Right forelimb (tissue), 1 donor: ENCODE data around the gene ABCC1.
A peak's percentile ranks its signal among the peaks of the same experiment; 100 is the strongest.
"Not testable (repeated sequence)": the region's sequence is repeated elsewhere in the genome, so short reads cannot be mapped to it uniquely, and the experiment has no call there.

Experiments
- DNase-seq: peaks from one replicate; pipeline ENCODE4 v3.0.0-alpha.2; 2018

ABCC1 gene

DNA sequence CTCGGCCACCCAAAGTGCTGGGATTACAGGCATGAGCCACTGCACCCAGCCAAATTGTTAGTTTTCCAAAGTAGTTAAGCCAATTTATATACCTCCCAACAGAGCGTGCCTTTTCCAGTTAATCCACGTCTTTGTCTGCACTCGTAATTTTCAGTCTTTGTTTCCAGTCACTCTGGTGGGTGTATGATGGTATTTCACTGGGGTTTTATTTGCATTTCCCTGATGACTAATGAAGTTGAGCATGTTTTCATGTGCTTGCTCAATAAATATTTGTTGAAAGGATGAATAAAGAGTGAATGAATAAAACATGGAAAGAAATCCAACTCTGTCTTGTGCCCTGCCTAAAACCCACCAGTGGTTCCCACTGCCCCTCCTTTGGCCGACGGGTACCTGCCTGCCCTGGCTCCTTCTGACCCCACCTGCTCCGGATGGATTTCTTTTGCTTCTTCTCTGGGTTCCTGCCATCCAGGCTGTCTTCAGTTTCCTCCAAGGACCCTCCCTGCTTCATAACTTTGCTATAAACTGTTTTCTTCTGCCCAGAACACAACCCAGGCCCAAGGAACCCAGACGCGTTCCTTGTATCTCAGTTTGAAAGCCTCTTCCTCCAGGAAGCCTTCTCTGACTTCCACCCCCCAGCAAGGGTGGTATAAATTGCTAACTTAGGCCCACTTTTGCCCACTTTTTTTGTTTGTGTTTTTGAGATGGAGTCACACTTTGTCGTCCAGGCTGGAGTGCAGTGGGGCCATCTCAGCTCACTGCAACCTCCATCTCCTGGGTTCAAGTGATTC, 3.0 kb upstream of the ABCC1 start:
- DNase-seq, result no peak

DNA sequence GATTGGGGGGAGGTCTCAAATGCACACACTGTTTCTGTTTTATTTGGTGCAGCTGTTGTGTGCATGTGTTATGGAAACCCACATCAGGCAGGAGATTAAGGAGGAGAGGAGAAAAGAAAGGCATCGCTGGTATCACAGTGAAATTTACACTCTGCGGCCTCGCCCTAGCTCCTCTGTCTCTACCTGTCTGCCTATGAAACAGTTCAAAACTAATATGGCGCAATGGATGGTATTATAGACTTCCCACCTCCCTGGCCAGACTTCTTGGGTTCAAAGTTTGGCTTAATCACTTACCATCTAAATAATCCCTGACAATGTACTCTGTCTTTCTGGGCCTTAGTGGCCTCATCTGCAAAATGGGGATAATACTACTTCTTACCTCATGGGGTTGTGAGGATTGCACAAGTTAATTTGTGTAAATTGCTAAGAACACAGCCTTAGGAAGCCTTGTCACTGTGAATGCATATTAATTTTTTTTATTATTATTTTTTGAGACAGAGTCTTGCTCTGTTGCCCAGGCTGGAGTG, 1.4 kb upstream of the ABCC1 start:
- DNase-seq, result no peak

DNA sequence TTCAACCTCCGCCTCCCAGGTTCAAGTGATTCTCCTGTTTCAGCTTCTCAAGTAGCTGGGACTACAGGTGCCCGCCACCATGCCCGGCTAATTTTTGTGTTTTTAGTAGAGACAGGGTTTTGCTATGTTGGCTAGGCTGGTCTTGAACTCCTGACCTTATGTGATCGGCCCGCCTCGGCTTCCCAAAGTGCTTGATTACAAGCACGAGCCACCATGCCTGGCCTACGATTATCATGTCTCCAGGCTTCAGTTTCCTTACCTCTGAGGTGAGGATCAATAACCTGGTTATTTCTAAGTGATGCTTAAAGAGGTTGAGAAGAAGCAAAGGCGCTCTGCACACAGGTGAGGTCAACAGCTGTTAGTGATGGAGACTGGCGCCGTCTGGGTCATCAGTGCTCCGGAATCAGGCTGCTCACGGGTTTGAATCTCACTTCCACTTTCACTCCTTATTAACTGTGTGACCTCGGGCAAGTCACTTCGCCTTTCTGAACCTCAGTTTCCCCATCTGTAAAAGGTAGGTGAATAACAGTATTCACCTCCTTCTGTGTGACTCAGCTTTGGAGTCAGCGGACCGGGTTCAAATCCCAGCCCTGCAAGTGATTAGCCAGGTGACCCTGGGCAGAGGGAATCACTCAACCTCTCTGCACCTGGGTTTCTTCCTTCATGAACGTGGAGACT, 745 bp upstream of the ABCC1 start:
- no peak for DNase-seq

DNA sequence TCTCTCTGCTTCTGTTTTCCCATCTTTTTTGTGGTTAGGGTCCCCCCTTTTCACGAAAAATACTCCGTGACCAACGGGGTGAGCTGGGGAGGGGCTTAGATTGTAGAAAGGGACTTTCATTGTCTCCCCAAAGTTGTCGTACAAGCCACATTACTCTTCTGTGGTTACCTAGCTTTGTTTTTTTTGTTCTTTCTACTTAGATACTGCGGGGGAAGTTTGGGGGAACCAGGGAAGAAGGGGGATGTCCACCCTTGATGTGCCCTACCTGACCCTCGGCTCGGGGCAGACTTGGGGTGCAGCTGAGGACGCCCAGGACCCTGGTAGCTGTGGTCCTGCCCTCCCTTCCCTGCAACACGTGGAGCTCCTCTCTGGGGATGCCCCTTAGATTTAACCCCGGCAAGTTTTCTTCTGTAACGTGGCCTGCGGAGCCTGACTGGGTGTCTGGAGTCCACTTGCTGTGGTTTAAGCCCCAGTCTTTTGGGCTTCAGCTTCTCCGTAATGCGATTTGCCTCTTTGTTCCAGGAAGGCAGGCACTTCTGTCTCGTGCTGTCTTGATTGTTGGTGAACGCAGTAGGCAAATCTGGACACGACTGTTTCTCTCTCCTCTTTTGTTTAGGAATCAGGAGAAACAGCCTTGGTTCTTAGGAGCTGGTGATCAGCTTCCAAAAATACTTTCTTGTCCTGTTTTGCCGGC, 892 bp downstream of the ABCC1 start:
- DNase-seq, result peak; percentile 52

DNA sequence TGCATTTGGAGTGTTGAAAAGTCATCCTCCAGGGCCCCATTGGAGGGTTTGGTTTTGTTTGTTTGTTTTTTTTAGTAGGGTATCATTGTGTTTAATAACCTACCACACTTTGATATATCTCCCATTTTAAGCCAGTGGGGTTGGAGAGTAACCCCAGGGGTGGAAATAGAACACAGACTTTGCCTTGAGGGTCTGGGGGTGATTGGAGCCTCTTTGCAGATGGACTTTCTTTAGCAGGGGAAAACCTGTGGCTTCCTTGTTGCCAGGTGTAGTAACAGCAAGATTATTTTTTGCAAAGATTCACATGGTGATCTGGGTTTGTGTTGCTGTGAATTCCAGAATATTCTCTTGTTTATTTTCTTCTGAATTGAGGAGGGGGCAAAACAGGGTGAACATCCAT, 1.5 kb downstream of the ABCC1 start:
- DNase-seq, result no peak

DNA sequence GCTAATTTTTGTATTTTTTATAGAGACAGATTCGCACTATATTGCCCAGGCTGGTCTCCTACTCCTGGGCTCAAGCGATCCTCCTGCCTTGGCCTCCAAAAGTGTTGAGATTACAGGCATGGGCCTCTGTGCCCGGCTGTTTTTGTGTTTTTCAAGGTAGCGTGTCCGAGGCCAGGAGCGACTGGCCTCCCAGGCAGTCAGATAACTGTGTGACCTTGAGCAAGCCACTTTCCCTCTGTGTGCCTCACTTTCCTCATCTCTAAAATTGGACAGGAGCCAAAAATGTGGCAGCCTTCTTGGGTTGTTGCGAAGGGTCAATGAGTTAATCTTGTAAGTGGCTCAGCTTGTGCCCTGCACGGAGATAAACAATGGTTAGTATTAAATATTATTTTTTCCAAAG, 2.4 kb downstream of the ABCC1 start:
- no peak for DNase-seq

DNA sequence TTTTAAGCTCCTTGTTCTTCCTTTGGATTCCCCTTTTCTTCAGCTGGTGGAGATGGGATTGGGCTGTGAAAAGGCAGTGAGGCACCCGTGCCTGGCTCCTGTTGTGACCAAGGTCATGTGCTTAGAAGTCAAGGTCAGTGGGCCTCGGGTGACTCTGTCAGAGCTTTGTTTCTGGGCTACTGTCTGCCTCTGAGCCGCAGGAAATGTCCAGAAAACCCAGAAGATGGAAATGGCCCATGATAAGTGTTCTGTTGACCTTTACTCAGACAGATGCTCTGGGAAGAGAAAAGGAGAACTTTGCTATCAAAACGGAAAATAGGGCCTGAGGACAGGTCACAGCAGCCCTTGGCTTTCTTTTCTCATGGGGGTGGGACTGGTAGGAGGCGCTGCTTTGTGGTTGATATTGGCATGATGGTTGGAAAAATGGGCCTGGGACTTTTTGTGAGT, 2.9 kb downstream of the ABCC1 start:
- DNase-seq, result no peak

DNA sequence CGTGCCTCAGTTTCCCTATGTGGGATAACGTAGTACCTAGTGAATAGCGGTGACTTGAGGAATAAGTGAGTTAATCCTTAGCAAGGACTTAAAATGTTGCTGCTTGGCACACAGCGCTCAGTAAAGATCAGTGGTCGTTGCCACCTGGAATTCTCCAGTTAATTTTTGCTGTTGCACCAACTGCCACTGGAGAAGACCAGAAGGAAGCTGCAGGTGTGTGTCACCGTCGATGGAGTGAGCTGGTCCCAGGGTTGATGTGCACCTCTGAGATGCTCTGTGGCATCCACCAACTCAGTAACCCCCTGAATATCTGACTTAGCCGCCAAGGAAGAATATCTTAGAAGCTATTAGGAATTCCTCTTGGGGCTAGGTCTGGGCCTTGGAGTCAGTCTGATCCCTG, 4.1 kb downstream of the ABCC1 start:
- DNase-seq, result no peak

DNA sequence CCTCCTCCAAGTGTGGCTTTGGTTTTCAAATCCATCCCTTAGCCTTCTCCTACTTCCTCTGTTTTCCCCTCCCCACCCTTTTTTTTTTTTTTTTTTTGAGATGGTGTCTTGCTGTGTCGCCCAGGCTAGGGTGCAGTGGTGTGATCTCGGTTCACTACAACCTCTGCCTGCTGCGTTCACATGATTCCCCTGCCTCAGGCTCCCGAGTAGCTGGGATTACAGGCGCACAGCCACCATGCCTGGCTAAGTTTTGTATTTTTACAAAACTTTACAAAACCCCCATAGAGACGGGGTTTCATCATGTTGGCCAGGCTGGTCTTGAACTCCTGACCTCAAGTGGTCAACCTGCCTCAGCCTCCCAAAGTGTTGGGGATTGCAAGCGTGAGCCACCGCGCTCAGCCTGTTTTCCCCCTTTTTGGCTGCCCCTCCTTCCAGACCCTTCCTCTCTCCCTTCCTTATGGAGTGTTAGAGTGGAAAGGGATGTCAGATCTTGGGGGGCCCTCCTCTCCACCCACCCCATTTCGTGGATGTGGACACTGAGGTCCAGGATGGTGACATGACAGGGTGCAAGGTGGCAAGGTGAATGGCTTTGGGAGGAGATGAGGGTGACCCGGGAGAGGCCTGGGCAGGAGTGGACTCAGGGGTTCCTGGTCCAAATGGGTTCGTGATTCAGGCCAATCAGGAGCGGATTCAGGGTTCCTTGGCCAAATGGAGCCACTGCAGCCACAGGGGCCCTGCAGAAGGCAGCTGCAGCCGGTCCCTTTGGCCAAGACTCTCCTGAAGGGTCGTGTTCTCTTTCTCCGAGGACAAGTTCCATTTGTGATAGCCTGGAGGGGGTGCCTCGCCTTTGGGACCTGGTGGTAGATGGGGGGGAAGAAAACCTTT, 4.8 kb downstream of the ABCC1 start:
- no peak for DNase-seq

DNA sequence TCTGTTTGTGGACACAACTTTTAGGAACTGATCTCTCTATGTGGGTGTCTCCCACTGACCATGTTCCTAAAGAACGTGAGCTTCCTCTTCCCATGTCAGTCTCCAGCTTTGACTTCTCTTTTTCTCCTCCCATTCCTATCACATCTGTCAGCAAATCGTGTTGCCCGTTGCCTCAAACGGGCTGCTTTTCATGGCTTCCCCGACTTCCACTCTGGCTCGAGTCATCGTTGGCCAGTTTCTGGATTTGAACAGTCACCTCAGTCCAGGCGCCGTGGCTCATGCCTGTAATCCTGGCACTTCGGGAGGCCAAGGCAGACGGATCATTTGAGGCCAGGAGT, 5.4 kb downstream of the ABCC1 start:
- DNase-seq, result no peak

DNA sequence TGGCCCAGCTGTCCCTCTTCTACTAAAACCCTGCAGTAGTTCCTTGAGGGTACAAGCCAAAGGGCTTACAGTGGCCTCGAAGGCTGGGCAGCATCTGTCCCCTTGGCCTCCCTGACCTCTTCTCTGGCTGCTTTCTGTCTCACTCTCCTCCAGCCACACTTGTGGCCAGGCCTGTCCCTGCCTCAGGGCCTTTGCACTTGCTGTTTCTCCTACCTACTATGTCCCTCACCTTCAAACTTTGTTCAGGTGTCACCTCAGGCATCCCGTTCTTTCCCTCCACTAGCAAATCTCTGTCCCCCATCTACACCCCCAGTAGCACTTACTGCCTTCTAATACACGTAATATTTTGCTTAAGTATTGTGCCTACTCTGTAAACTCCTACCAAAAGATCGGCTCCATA, 6.0 kb downstream of the ABCC1 start:
- DNase-seq, result no peak

DNA sequence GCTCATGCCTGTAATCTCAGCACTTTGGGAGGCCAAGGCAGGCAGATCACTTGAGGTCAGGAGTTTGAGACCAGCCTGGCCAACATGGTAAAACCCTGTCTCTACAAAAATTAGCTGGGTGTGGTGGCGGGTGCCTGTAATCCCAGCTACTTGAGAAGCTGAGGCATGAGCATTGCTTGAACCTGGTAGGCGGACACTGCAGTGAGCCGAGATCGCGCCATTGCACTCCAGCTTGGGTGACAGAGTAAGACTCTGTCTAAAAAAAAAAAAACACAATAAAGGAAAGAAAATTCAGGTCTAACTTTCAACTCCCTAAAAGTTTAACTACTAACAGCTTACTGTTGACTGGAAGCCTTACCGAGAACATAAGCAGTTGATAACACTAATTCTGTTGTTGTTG, 6.7 kb downstream of the ABCC1 start:
- not testable (repeated sequence) for DNase-seq

DNA sequence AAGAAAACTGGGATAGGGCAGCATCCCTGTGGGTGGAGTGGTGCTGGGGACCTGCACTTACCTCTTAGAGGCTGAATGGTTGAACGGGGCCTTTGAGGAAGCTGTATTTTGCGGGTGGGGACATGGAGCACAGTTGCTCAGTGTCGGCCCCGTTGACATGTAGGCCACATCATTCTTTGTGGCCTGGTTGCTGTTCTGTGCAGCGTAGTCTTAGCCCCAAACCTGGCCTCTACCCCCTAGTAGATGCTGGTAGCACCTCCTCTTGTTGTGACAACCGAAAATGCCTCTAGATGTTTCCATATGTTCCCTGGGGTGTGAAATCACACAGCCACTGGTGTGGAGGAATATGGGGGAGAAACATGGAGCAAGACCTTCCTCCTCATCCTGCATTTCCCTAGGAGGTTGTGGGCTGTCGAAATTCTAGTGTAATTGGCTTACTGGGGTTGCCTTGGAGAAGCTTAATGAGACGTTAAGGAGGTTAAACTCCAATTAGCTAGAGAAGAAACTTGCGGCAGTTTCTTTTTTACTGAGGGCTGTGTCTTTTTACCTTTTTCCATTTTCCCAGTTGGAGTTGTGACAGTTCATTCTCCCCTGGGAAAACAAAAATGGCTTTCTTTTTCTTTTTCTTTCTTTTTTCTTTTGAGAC, 9.4 kb downstream of the ABCC1 start:
- DNase-seq, result no peak

DNA sequence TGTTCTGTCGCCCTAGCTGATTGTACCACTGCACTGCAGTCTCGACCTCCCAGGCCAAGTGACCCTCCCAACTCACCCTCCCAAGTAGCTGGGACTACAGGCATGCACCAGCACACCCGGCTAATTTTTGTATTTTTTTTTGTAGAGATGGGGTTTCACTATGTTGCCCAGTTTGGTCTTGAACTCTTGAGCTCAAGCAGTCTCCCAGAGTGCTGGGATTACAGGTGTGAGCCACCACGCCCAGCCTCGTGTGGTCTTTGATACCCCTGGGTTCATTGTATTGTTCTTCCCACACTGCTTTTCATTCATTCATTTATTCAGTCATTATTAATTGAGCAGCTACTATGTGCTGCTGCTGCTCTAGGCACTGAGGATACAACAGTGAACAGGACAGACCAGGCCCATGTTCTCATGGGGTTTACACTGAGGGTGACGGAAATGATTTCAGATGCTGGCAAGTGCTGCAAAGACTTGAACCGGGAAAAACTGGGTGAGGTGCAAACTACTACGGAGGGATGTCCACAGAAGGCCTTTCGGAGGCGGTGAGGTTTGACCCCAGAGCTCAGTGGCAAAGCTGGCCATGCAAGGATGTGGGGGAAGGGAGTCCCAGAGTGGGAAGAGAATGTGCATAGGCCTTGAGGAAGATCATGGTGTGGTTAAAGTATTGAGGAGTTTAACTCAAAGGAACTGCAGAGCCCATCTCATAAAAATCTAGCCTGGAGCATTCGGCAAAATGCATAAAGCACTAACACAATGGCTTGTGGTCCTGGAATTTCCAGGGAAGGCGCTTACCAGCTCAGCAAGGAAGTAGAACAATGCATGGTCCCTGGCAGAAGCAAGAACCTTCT, 10.9 kb downstream of the ABCC1 start:
- no peak for DNase-seq

DNA sequence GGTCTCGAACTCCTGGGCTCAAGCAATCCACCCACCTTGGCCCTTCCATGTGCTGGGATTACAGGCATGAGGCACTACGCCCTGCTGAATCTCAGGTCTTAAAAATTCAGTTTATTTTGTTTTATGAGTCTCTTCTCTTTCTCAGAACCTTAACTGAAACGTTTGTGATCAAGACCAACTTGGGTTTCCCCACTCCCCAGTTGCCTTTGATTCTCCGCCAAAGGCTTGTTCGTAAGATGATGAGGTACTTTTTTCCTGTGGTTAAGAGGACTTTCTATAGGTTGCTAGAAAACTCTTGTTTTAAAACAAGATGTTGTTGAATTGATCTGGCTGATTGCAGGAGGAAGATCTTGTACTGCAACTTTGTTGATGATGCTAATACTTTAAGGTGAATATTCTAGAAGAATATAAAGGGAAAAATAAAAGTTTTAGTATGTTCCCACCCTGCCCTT, 11.7 kb downstream of the ABCC1 start:
- no peak for DNase-seq

DNA sequence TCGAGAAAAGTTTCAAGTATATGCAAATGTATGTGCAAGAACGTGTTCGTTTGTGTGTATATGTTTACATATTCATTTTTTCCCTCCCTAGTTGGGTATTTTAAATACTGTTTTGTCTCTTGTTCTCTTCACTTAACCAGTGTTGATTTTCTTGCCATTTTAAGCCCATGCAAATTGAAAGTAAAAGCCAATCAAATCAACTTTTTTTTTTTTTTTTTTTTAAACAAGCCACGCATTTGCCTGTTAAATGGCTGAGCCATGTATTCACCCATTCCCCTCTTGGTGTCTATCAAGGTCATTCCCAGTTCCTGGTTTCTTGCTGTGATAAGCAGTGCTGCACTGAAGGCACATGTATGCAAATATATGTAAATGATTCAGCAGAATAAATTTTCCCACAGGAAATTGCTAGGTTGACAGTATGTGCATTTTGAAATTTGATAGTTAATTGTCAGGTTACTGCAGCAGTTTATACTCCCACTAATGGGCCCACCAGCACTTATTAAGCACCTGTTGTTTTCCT, 12.2 kb downstream of the ABCC1 start:
- DNase-seq, result no peak

DNA sequence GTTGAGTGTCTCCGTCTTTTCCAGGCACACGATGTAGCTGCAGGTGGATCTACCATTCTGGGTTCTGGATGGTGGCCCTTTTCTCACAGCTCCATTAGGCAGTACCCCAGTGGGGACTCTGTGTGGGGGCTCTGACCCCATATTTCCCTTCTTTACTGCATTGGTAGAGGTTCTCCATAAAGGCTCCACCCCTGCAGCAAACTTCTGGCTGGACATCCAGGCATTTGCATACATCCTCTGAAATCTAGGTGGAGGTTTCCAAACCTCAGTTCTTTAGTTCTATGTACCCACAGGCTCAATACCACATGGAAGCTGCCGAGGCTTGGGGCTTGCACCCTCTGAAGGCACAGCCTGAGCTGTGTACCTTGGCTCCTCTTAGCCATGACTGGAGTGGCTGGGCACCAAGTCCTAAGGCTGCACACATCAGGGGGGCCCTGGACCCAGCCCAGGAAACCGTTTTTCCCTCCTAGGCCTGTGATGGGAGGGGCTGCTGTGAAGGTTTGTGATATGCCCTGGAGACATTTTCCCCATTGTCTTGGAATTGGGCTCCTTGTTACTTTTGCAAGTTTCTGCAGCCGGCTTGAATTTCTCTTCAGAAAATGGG, 14.0 kb downstream of the ABCC1 start:
- no peak for DNase-seq

DNA sequence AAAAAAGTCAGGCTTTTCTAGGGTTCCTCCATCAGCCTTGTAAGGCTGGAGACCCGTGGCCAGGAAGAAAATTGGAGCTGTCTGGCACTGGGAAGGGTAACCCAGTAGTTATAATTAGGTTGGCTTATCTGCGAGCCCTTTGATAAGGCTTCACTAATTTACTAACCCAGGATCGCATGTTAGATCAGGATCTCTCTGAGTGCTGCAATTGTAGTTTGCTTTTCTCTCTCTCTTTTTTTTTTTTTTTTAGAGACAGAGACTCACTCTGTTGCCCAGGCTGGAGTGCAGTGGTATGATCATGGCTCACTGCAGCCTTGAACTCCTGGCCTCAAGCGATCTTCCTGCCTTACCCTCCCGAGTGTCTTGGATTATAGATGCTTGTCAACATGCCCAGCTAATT, 17.0 kb downstream of the ABCC1 start:
- no peak for DNase-seq

DNA sequence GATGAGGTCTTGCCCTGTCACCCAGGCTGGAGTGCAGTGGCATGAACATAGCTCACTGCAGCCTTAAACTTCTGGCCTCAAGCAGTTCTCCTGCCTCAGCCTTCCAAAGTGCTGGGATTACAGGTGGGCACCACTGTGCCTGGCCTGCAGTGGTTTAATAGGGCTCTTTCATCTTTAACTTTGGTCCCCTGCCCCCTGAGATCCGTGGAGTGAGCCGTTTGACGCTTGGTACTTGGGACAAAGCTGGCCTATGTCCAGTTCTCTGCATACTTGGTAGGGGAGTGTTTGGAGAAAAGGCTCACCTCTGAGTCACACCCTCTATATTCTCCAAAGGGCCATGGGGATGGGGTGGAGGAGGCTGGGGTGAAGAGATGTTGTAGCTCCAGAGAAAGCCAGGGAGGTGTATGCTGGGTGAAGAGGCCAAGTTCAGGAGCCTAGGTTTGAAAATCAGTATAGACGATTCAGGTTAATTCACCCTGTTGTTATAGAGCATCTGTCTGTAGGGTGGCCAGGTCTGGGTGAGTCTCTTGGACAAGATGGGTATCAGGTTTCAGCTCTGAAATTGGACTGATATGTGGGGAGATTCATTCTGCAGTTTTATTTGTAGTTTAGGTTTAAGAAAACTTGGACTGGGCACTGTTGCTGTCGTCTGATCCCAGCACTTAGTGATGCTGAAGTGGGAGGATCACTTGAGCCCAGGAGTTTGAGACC, 17.6 kb downstream of the ABCC1 start:
- DNase-seq, result no peak
